ENCODE data around the gene L3MBTL4.

DNA sequence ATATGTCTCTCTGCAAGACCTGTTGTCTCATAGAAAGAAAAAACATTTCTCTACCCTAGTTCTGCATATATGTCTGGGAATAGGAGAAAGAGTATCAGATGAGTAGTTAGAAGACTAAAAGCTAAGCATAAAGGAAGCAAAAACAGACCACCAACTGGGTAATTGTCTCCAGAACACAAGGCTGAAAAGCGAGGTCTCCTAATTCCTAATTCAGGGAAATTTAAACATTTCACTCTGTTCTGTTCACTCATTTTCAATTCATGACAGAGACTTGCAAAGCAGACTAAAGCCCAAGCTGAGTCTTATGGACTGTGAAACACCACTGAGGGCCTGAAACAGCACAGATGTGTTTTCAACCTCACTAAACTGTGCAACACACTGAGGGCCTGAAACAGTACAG lies 294.9 kb downstream of the L3MBTL4 start:
- TF ChIP-seq CTCF (IDR thresholded peaks at IDR 0.05) (no peak), EZH2 (IDR thresholded peaks at IDR 0.05) (no peak), EZH2phosphoT487 (IDR thresholded peaks at IDR 0.05) (no peak)

Data from neural progenitor cell (in vitro differentiated cells).